Measurements from ENCODE around the gene LGALS14.
"Not testable (repeated sequence)": the region's sequence is repeated elsewhere in the genome, so short reads cannot be mapped to it uniquely, and the experiment has no call there.

Gene LGALS14

GRCh38 chr19:39704181-39705044, at the start of gene LGALS14:
LGALS14 (plus strand) TSS chr19:39704481; CDS start chr19:39704529, 48 bp downstream.
- peak within 1 kb of the TSS; percentile 12 for H3K4me3 ChIP-seq (ENCODE audit: low read depth, low read length)

GRCh38 chr19:39655613-39656012, 48.7 kb upstream of the LGALS14 start, which contains the start of gene LGALS16:
LGALS16 (plus strand) TSS chr19:39655913; CDS start chr19:39655962, 49 bp downstream.
- no peak for TF ChIP-seq CTCF (IDR thresholded peaks at IDR 0.05; ENCODE audit: insufficient read depth, low read depth, low read length, missing control alignments)
- no peak for DNase-seq (ENCODE audit: low read depth)
- no peak within 1 kb of the TSS for H3K4me3 ChIP-seq (ENCODE audit: low read depth, low read length)

More at GRCh38 chr19:39704181-39705044, at the start of gene LGALS14:
- no peak for TF ChIP-seq CTCF (IDR thresholded peaks at IDR 0.05; ENCODE audit: insufficient read depth, low read depth, low read length, missing control alignments)
- peak; percentile 79 for DNase-seq (ENCODE audit: low read depth)

- H3K4me3 ChIP-seq (ENCODE audit: low read depth, low read length), result no peak overlapping the region
- TF ChIP-seq CTCF (IDR thresholded peaks at IDR 0.05; ENCODE audit: insufficient read depth, low read depth, low read length, missing control alignments), result no peak
- peak; percentile 21 for DNase-seq (ENCODE audit: low read depth)
Observed at GRCh38 chr19:39659791-39660190, 44.5 kb upstream of the LGALS14 start.

- DNase-seq (ENCODE audit: low read depth), result no peak
- TF ChIP-seq CTCF (IDR thresholded peaks at IDR 0.05; ENCODE audit: insufficient read depth, low read depth, low read length, missing control alignments), result no peak
- H3K4me3 ChIP-seq (ENCODE audit: low read depth, low read length), result no peak overlapping the region
Observed at GRCh38 chr19:39660661-39661060, 43.6 kb upstream of the LGALS14 start.

- no peak overlapping the region for H3K4me3 ChIP-seq (ENCODE audit: low read depth, low read length)
- DNase-seq (ENCODE audit: low read depth), result no peak
- no peak for TF ChIP-seq CTCF (IDR thresholded peaks at IDR 0.05; ENCODE audit: insufficient read depth, low read depth, low read length, missing control alignments)
Observed at GRCh38 chr19:39661565-39661964, 42.7 kb upstream of the LGALS14 start.

- H3K4me3 ChIP-seq (ENCODE audit: low read depth, low read length); DNase-seq (ENCODE audit: low read depth): not testable (repeated sequence)
Observed at GRCh38 chr19:39669860-39670259, 34.4 kb upstream of the LGALS14 start.

- no peak for TF ChIP-seq CTCF (IDR thresholded peaks at IDR 0.05; ENCODE audit: insufficient read depth, low read depth, low read length, missing control alignments)
- no peak overlapping the region for H3K4me3 ChIP-seq (ENCODE audit: low read depth, low read length)
- DNase-seq (ENCODE audit: low read depth), result no peak
Observed at GRCh38 chr19:39670998-39671397, 33.3 kb upstream of the LGALS14 start.

Measured in GM12865 (cell line).